CD4-positive, alpha-beta T cell treated with Interleukin-21 for 1 hour (primary cell): ENCODE data around the gene LRRC36.

Experiments used
- DNase-seq: peaks from one replicate; pipeline ENCODE4 v3.0.0-alpha.2; 2020

The LRRC36 gene

GRCh38 chr16:67294171-67294757, 32.4 kb upstream of the LRRC36 start:
- no peak for DNase-seq

GRCh38 chr16:67294938-67295361, 31.7 kb upstream of the LRRC36 start:
- no peak for DNase-seq

- no peak for DNase-seq
Measured at GRCh38 chr16:67296420-67296819, 30.2 kb upstream of the LRRC36 start.

- DNase-seq = no peak
Measured at GRCh38 chr16:67298277-67298676, 28.3 kb upstream of the LRRC36 start.

GRCh38 chr16:67299269-67299668, 27.3 kb upstream of the LRRC36 start:
- no peak for DNase-seq

GRCh38 chr16:67301080-67301782, 25.4 kb upstream of the LRRC36 start:
- DNase-seq = no peak

- DNase-seq = no peak
Measured at GRCh38 chr16:67302076-67302475, 24.5 kb upstream of the LRRC36 start.

GRCh38 chr16:67302970-67303369, 23.6 kb upstream of the LRRC36 start:
- no peak for DNase-seq

GRCh38 chr16:67304020-67304419, 22.6 kb upstream of the LRRC36 start:
- DNase-seq = no peak

- DNase-seq = no peak
Measured at GRCh38 chr16:67305216-67306071, 21.2 kb upstream of the LRRC36 start.

GRCh38 chr16:67310561-67310960, 16.1 kb upstream of the LRRC36 start:
- no peak for DNase-seq

- no peak for DNase-seq
Measured at GRCh38 chr16:67311607-67312488, 14.8 kb upstream of the LRRC36 start.

GRCh38 chr16:67312719-67313118, 13.9 kb upstream of the LRRC36 start:
- no peak for DNase-seq

GRCh38 chr16:67317853-67318252, 8.8 kb upstream of the LRRC36 start:
- no peak for DNase-seq

GRCh38 chr16:67326115-67326471, 522 bp upstream of the LRRC36 start:
- no peak for DNase-seq

GRCh38 chr16:67327743-67328142, 1.1 kb downstream of the LRRC36 start:
- DNase-seq = no peak

GRCh38 chr16:67329901-67330300, 3.3 kb downstream of the LRRC36 start:
- no peak for DNase-seq

- DNase-seq = no peak
Measured at GRCh38 chr16:67333315-67333714, 6.7 kb downstream of the LRRC36 start.

- DNase-seq = no peak
Measured at GRCh38 chr16:67336116-67336515, 9.5 kb downstream of the LRRC36 start.

GRCh38 chr16:67336648-67337047, 10.0 kb downstream of the LRRC36 start:
- DNase-seq = no peak

GRCh38 chr16:67339453-67339852, 12.8 kb downstream of the LRRC36 start:
- DNase-seq = no peak

GRCh38 chr16:67341250-67341649, 14.6 kb downstream of the LRRC36 start:
- no peak for DNase-seq

- DNase-seq = no peak
Measured at GRCh38 chr16:67342616-67343015, 16.0 kb downstream of the LRRC36 start.
